T-helper 22 cell (primary cell): ENCODE results near the gene LHFPL3.

Experiments
- DNase-seq: peaks from one replicate; pipeline ENCODE4 v3.0.0-alpha.2; 2020; ENCODE audit warnings: low read depth

The LHFPL3 gene

GRCh38 chr7:104846731-104847130 is 518.3 kb downstream of the LHFPL3 start:
- no peak for DNase-seq

DNA sequence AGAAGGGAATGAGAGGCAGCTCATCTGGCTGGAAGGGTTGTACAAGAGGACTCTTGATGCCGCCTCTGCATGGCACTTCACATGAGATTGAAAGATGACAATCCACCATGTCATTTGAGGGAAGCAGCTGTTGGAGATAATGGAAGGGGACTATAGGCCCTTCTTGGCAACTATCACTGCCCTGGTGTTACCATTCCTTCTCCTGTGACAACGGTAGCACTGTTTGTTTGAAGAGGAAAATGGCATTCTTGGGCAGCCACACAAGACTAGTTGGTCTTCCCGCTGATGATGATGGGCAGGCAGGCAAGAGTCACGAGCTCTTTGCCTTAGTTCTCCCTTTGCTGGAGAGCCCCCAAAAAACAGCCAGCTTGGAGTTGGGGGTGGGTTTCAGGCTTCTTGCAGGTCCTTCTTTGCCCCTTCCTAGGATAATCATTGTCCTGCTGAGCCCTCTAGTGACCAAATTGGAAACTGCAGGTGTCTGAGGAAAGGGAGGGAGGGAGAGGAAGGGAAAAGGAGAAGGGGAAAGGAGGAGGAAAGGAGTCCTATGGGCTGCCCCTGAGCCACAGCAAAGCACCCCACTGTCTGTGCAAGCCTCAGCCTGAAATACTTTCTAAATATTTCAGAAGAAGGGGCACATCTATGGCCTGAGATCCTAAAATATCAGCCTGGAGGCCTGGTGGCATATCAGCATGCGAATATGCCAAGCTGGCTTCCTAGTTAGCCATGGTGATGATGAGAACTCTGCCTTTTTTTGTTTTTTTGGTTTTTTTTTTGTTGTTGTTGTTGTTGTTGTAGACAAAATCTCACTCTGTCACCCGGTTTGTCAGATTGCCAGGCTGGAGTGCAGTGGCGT is 520.0 kb downstream of the LHFPL3 start:
- DNase-seq: no peak

GRCh38 chr7:104850374-104850773 is 522.0 kb downstream of the LHFPL3 start:
- no peak for DNase-seq

DNA sequence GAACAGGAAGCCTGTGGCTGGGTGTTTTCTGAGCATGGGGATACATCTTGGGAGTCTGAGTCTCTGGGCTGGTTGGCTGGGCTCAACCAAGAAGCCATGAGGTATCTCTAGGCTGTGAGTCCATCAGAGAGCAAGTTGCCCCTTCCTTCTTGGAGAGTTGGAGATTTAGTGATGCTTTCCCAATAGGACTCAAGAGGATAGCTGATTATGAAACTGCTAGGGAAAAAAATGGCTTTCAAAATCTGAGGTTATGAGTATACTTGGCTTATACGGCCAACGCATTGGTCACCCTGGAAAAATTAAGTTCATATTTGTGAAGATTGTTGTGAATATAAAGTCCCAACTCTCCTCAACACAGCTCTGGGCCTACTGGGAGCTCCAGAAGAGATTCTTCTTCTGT is 522.9 kb downstream of the LHFPL3 start:
- DNase-seq: no peak

DNA sequence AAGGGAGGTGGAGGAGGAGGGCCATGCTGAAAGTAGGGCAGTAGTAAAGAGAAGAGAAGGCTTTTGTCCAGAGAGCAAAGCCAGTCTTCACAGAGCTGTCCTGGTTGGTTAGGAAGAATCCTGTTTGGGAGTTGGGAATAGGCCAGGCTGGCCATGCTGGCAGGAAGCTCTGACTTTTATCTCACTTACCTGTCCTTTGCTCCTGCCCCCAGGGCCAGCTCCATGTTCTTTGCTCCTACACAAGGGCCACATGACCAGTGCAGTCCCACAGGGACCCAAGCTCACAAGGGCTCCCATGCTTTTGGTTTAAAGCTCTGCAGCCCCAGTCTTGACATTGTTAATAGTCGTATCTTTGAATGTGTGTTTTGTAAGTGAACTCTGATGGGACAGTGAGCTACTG is 524.0 kb downstream of the LHFPL3 start:
- no peak for DNase-seq

DNA sequence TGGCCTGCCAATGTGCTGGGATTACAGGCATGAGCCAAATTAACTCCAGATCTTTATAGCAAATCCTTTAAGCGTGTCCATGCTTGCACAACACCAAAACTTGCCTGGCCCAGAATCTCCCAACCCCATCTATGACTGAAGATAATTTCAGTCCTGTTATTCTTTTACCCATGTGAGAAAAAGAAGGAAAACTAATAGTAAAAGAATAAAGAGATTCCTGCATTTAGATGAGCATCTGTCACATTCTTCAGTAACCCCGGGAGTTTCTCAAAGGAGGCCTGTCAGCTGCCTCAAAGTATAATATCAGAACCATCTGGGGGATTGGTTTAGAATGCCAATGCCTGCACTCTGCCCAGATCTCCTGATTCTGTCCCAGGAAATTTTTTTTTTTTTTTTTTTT is 527.5 kb downstream of the LHFPL3 start:
- DNase-seq: no peak

GRCh38 chr7:104857458-104858425 is 529.3 kb downstream of the LHFPL3 start:
- DNase-seq: no peak

DNA sequence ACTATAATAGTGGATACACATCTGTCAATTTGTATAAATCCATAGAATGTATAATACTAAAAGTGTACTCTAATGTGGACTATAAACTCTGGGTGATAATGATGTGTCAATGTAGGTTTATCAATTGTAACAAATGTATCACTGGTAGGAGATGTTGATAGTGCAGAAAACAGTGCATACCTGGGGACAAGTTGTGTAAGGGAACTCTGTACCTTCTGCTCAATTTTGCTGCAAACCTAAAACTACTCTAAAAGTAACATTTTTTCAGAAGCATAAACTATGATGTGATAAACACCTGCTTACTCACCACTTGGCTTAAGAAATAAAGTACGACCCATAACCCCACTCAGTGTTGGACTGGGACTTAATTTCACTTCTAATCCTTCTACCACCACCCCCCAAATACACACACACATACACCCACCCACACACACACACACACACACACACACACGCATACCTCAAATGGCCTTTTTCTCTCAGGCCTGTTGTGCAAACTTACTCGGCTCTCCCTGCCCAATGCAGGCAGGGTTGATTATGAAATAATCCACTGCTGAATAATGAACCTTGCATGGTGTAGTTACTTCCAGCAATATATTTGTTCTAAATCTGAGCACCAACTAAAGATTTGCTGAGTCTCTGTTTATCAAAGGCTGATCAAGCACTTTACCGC is 531.5 kb downstream of the LHFPL3 start:
- DNase-seq: no peak

GRCh38 chr7:104861729-104862390 is 533.5 kb downstream of the LHFPL3 start:
- no peak for DNase-seq

DNA sequence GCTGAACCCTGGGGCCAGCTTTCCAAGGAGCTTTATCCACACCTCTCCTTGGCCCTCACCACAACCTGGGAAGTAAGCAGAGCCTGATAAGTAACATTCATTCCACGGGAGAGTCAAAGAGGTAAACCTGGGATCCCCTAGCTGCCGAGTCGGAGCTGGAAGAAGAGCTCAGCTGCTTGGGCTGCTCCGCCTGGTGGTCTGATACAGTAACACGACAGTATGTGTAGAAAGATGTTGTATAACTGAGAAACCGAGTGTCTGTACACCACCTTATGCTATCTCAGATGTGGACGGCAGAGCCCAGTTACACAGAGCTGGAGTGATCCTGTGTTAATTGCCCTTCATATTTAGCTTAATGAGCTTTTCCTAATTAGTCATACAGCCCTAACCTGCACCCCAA is 534.3 kb downstream of the LHFPL3 start:
- DNase-seq: no peak

DNA sequence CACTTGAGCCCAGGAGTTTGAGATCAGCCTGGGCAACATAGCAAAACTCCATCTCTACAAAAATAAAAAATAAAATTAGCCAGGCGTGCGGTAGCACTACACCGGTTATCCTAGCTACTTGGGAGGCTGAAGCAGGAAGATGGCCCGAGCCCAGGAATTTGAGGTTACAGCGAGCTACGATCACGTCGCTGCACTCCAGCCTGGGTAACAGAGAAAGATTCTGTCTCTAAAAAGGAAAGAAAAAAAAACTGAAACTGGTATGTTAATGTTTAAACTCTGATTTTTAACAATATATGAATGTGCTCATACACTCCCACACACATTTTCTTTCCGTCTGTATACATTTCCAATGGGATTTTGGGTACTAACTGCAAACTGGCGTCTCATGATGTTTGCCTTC is 545.0 kb downstream of the LHFPL3 start:
- no peak for DNase-seq

DNA sequence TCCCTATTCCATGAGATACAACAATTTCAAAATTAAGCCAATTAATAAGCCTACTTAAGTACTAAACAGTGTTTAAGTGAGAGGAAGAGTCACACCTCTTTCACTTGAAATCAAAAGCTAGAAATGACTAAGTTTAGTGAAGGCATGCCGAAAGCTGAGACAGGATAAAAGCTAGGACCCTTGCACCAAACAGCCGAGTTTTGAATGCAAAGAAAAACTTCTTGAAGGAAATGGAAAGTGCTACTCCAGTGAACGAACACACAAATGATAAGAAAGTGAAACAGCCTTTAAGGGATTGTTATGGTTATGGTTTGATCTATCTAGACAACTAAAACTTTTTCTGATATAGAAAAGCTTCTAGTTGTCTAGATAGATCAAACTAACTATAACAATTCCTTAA is 550.2 kb downstream of the LHFPL3 start:
- no peak for DNase-seq

GRCh38 chr7:104883248-104883717 is 554.9 kb downstream of the LHFPL3 start:
- no peak for DNase-seq

GRCh38 chr7:104883718-104884452 is 555.5 kb downstream of the LHFPL3 start:
- DNase-seq: peak; percentile 39

DNA sequence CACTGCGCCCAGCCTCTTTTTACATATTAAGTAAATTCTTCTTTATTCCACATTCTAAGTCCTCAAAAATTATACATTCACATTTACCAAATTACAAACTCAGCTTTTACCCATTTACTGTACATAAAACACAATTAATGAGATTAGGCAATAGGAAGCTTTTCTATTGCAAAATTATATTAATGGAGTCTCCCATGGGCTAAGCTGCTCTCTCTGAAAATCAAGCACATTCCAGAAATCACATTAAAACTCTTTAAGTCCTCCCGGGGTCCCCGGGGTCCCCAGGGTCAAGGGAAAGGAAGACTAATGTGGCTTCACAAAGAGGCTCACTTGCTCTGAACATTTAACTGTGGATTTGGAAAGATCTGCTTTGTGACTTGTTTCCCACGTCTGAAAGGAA is 558.2 kb downstream of the LHFPL3 start:
- no peak for DNase-seq

DNA sequence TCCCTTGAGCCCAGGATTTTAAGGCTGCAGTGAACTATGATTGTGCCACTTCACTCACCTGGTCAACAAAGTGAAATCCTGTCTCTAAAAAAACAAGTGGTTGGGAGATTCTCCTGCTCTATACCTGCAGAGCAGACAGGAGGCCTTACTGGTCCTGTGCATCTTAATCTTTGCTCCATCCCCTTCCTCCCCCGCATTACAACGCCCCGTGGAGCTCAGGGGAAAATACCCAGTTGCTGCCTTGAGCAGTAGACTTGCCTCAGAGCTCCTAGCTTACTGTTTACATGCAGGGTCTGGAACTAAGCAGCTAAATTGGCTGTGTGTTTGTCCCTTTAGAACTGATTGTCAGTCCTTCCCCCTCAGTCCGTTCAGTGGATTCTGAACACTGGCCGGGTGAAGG is 561.8 kb downstream of the LHFPL3 start:
- no peak for DNase-seq

GRCh38 chr7:104891949-104892348 is 563.5 kb downstream of the LHFPL3 start:
- no peak for DNase-seq

DNA sequence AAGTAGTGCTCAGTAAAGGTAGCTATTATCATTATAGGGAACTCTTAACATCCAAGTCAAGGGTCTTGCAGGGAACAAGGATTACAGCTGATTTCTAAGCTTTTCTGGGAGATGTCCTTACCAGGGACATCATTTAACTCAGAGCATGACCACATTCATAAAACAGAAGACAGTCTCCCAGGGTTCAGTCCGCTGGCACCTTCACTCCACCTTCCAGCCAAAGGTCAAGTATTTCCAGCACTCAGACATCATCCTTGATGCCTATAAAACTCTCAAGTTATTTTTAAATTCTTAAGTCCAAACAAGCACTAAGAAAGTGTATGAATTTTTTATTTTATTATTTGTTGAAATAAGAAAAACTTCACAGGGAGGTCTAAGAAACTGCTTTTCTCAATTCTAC is 565.9 kb downstream of the LHFPL3 start:
- no peak for DNase-seq

- DNase-seq: no peak
Measured at GRCh38 chr7:104894726-104895521, 566.5 kb downstream of the LHFPL3 start.
